Stimulated activated naive CD8-positive, alpha-beta T cell treated with anti-CD3 and anti-CD28 coated beads, Interleukin-15, Interleukin-2, amounts not matched to agents 100 U/mL and 50 U/mL, for 24 hours (primary cell): ENCODE results near the gene MRNIP.

ENCODE experiments used
- ATAC-seq: fragments of 150-1000 bp; cut with Tn5 transposase; one replicate; pipeline ENCODE4 v1.10.0; 2021
- DNase-seq: peaks from one replicate; pipeline ENCODE4 v3.0.0; 2021

The MRNIP gene

DNA sequence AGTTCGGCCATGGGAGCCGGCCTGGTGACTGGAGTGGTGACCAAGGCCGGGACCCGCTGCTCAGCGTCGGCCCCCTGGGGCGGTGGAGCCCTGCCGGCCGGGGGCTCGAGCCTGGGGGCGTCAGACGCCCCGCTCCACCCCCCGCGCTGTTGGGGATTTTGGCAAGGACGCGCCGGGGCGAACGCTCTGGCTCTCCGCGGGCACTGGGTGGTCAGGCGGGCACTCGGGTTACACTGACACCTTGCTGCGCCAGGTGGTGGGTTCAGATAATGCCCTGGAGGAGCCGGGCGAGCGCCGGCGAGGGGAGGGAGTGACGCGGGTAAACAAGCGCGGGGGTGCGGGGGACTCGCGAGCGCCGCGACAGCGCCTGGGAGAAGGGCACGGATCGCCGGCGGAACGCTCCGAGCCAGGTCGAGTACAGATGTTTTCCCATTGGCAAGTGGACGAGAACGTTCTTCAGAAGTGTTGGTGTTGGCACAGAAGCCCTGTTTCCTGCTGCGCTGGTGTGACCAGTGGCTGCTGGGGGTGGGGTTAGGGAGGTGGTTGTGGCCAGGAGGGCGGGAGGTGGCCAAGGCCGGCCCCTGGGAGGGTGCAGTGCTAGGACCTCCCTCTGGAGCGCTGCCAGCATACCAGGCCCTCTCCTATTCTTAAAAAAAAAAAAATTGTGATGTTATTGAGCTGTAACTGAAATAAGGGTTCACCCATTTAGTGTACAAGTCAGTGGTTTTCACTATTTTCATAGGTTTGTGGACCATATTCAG is 37.1 kb downstream of the MRNIP start:
- ATAC-seq (peak; percentile 68), DNase-seq (peak; percentile 90)

DNA sequence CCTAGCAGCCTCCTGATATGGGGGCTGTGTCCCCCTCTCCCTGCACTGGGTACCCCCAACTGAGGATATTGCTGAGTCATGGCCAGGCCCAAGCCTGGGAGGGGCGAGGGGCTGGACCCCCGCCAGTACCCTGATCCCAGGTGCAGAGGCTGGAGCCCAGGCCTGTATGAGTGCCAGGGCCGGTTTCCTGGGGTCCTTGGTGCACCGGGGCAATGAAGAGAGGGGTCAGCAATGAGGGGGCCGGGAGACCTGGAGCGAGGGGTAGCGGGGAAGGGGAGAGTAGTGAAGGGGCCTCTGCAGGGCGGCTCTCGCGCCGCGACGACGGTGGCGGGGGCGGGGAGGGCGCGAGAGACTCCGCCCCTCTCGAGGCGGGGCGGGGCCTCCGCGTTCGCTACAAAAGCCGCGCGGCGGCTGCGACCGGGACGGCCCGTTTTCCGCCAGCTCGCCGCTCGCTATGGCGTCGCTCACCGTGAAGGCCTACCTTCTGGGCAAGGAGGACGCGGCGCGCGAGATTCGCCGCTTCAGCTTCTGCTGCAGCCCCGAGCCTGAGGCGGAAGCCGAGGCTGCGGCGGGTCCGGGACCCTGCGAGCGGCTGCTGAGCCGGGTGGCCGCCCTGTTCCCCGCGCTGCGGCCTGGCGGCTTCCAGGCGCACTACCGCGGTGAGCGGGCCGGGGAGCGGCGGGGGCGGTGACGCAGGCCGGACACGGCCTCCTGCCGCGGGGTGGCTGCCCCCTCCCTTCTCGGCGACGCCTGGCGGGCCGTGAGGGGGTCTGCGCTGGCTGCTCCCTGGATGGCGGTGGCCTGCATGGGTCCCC is 37.9 kb downstream of the MRNIP start, which contains the start of gene SQSTM1:
Gene SQSTM1 (plus strand): TSS at position 423 of the 815 bp plus-strand sequence. CDS start 32 bp downstream, at position 455.
- peak; percentile 88 for DNase-seq
- ATAC-seq: peak; percentile 55

- ATAC-seq (no peak), DNase-seq (peak; percentile 33)
Measured at GRCh38 chr5:179820127-179820482, 38.5 kb downstream of the MRNIP start.

DNA sequence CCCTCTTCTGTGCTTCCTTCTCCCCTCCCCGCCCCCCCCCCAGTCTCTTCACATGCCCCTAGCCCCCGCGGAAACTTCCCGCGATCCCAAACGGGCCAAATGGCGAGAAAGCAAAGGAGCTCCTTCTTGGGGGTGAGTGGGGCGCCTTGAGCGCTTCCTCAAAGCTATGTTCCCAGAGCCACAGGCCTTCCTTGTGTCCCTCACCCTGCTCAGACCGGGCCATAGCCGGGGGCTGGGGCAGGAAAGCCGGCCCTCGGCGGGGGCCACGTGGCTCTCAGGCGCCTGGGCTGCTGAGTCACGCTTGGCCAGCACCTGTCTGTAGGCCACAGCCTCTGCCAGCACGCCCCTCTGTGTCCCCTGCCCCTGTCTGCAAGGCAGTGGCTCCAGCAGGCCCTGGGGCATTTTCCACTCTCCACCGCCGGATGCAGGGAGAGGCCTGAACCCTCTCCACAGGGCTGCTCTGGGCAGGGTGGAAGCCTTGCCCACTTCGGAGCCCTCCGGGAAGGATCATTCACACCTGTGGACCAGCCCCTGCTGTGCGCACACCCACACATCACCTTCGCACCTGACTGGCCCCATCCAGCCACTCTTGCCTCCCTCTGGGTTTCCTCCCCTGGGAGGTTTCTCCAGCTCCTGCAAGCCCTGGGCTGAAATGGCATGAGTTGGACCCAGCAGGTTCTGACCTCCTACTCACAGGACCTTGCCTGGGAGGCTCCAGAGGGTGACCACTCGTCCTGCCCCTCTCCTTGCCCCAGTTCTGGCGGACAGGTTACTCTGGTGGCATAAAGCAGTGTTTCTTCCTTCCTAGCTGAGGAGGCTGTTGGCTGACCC is 39.1 kb downstream of the MRNIP start:
- DNase-seq (peak; percentile 60), ATAC-seq (peak; percentile 12)

DNA sequence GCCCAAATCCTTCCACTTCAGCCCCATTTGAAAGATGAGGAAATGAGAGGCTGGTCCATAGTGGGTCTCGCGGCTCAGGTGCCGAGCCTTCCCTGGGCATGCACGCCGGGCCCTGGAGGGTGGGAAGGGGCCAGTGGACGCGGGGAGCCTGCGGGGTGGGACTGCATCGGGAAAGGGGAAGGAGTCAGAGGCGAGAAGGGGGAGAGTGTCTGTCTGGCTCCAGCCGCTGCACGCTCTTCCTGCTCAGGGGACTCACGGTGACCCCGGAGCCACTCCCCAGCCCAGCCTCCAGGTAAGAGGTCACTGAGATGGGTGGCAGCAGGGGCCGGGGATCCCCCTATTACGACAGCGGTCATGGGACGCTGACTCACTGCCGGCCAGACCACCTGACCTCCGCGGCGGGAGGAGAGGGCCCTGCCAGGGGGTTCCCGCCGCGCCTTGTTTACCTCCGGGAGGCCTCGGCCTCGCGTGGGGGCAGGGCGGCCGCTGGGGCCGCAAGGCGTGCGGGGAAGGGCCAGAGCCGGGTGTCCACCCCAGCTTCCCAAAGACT is 39.8 kb downstream of the MRNIP start:
- DNase-seq (peak; percentile 93), ATAC-seq (peak; percentile 70)

DNA sequence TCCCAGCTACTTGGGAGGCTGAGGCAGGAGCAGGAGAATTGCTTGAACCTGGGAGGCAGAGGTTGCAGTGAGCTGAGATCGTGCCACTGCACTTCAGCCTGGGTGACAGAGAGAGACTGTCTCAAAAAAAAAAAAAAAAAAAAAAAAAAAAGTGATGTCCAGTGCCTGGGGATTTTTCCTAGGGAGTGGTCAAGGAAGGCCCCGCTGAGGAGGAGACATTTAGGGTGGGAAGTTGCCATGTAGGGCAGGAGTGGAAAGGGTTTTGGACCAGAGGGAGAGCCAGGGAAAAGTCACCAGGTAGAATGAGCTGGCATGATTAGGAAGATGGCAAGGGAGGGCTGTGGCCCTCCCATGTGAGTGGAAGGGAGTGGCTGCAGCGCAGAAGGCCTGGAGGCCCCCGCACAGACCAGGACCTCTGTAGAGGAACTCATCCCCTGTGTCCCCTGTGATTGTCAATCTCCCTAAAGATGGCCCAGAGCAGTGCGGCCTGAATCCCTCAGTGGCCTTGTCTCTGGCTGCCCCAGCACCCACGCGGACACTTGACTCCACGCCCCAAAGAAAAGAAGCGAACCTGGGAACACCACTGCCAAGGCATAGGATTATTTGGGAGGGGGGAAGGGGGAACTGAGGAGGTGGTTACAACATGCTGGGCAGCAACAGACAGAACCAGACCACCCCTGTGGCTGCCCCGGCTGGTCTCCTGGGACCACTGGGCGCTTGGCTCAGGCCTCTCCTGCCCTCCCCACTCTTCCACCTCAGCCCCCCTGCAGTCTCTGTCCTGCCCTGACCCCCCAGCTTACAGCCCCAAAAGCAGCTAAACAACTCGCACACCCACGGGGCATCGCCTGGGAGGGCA is 40.5 kb downstream of the MRNIP start:
- ATAC-seq: no peak
- no peak for DNase-seq

DNA sequence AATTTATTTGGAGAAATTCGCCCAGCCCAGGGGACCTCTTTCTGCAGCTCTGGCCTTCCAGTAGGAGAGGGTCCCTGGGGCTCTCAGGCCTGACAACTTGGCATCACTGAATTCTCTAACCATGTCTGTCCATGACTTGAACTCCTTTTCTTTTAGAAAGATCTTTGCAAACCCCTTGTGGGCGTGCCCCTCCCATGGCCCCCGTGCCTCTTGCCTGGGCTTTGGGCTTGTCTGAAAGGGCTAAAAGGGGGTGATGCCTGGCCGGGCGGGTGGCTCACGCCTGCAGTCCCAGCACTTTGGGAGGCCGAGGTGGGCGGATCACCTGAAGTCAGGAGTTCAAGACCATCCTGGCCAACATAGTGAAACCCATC is 41.2 kb downstream of the MRNIP start:
- ATAC-seq: no peak

DNA sequence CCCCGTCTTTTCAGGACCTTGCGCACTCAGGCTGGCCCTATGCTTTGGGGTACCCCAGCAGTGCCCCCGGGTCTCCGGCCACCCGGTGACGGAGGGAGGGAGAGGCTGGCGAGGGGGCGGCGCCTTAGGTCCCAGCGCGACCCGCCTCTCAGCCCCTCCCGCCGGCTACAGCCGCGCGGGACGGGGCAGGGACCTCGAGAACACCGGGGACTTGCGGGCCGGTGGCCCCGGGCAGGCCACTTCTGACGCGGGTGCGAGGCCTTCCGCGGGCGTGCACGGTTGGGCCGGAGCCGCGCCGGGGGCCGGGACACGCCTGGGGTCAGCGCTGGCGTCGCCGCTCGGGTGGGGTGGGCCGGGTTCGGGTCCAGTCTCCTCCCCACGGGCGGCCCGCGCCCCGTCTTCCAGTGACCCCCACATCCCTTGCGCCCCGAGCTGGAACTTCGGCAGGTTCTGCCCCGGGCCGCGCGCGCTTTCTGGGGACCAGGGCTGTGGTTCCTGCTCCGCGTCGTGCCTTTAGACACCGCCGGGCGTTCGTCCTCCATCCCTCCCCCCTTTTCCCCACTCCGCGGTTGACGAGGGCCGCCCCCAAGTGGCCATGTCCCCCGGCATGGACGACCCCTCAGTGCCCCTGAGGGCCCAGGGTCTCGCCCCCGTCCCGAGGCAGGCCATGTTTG is 41.7 kb downstream of the MRNIP start:
- peak; percentile 36 for DNase-seq
- ATAC-seq: no peak

More for the DNA sequence above, 41.2 kb downstream of the MRNIP start:
- no peak for DNase-seq

DNA sequence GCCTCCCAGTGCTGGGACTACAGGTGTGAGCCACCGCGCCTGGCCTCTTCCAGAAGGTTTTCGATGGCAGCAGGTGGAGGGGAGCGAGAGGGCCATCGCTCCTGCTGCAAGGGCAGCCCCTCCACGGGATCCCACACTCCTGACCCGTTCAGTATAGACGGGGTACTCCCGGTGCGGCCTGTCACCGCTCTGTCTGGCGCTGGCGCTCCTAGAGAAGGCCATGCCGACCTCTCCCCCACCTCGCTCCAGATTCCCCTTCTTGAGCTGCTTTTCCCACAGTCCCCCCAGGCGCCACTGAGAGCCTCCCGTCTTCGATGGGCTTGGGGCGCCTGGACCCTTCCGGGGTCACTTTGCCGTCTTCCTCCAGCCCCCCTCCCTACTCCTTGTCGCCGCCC is 42.2 kb downstream of the MRNIP start:
- no peak for ATAC-seq
- DNase-seq: no peak

DNA sequence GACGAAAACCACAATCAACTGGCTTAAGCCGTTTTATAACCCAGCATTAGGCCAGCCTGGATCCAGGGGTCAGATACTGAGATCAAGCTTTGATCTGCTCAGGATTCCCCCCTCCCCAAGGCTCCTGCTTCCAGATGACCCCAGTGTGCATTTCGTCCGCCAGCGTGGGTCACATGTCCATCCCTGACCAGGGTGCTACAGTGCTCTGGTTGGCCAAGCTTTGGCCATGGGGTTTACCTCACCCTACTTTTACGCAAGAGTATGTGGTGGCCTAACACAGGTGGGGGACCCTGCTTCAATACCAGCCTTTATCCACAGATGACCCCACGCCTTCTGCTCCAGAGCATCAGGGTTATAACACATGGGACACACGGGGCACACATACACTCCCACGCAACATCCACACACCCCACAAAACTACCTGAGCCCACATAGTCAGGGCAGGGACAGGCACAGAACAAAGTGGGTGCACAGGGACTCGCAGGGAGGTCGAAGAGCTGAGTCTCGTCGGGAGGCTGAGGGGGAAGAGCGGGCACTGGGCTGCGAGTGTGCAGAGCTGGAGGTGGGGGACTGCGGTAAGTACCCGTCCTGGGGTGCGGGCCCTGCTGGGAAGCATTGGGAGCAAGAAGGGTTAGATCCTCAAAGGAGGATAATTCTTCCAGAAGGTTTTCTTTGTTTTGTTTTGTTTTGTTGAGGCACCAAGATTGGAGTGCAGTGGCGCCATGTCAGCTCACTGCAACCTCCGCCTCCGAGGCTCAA is 42.9 kb downstream of the MRNIP start:
- DNase-seq (no peak), ATAC-seq (no peak)

- DNase-seq (no peak), ATAC-seq (no peak)
Measured at GRCh38 chr5:179814090-179814489, 44.5 kb downstream of the MRNIP start.

DNA sequence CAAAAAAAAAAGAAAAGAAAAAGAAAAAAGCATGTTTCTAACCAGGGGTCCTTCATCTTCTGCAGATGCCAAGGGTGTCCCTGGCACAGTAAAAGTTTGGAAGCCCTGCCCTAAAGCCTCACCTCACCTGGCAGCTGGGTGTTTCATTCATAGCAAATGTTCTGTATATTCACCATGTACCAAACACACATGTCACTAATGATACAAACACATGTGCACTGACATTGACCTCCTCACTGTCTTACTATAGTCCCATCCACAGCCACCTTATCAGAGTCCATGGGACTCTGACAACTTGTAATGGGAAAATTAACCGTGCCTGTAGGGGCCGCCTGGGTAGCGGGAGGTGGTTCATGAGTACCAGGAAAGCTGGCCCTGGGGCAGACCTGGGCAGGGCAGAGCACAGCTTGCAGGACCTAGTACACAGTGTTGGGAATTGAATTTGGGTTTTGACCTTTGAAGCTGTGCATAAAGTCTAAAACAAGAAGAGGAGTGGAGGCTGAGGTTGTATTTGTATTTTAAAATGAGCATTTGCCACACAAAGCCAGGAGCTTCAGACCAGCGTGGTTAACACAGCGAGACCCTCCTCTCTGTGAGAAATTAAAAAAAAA is 45.5 kb downstream of the MRNIP start:
- DNase-seq: no peak
- ATAC-seq: no peak

DNA sequence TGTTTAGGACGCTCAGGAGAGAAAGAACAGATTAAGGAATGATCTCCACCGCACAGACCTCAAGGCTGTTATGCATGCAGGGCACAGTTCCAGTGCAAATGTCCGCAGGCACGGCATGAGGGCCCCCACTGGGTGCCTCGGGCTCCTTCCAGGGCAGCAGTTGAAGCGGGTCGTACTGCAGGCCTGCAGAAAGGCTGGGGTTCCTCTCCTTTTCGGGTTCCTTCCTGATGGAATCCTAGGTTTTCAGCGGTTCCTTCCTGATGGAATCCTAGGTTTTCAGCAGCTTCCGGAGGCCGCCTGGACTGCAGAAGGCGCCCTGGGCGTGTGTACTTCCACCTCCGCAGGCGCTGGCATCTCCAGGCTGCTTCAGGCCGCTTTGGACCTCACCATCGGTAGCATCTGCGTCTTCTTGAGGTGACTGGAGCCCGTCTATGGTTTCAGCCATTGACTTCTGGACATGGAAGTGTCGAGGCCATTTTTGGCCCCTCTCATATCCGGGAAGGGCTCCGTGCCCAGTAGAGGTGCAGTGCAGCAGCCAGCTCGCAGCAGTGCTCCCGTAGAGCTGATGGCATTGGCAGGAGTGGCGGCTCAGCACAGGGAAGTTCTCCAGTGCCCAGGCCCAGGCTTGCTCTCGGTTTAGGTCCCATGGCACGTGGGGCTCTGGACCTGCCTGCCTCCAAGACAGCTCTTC is 46.3 kb downstream of the MRNIP start:
- ATAC-seq (no peak), DNase-seq (no peak)

GRCh38 chr5:179806250-179807048 is 52.2 kb downstream of the MRNIP start, which contains the start of gene MGAT4B:
Gene MGAT4B, minus strand, starts transcription at chr5:179806866. Its CDS starts 283 bp downstream, at chr5:179806583.
- DNase-seq (peak; percentile 76), ATAC-seq (peak; percentile 70)

DNA sequence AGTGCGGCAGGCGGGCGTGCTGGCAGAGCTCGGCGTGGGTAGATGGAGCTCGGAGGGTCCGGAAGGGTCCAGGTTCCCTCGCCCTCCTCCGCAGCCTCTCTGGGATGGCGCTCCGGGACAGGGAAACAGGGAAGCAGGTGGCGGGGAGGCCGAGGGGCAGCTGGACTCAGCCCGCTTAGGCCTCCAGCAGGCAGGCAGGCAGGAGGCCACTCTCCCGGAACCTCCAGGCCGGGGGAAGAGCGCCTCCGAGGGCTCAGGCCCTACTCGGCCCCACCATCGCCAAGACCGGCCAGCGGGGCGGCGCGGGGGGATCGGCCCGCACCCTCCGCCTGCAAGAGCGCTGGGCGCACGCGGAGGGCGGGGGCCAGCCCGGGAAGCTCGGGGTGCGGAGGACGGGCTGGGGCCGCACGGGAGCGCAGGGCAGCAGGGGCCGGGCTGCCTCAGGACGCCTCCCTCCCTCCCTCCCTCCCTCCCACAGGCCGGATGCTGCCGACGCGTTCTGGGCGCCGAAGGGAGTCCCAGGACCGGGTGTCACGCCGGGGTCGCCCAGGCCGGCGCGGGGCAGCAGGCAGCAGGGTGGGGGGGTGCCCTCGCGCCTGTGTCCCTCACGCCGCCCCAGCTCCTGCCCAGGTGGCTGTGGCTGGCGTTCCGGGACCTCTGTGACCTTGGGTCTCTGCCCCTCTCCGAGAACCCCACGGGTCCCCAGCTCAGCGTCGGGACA is 52.9 kb downstream of the MRNIP start:
- DNase-seq: peak; percentile 60
- ATAC-seq: no peak

DNA sequence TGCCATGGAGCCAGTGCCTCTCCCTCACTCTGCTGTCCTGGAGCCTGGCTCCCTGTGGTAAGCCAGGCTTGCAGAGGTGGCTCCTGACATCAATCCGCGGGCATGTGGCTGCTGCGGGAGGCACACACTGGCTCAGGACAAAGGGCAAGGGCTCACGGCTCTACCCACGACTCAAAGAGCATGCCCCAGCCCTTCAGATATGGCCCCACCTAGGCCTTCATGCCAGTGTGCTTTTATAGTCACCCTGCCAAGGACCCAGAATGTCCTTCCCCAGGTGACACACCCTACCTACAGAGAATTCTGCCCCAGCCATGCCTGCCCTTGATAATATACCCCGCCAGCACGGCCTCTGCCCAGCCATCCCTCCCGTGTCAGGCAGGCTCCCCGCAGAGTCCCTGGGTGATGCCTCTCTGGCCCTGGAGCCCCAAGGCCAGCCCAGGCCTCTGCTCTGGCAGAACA is 53.5 kb downstream of the MRNIP start:
- ATAC-seq (no peak), DNase-seq (no peak)

- ATAC-seq (no peak), DNase-seq (no peak)
Measured at GRCh38 chr5:179804555-179804947, 54.1 kb downstream of the MRNIP start.
